OCI-LY7 (cell line): ENCODE results near the gene ARF6. TPM values are rescaled to one million over a fixed set of nuclear protein-coding genes. Genes with fewer than 3 reads are reported as not detected.

Experiments used
- BruUV-seq: library from RNA; stranded (reverse); fragments of 400-500 nt; replicated peaks from 2 replicates; lab custom pipeline; 2021; lab: Mats Ljungman, UMichigan
- CTCF ChIA-PET: fragments of 300-600 bp; sonication (Branson Sonifier 250); formaldehyde crosslinking; loops from one replicate; lab custom pipeline; 2022; ENCODE audit warnings: antibody characterized with exemption; ENCODE audit not compliant: unreplicated experiment; lab: Charles Lee
- POLR2A ChIA-PET: fragments of 300-600 bp; sonication (Branson Sonifier 250); formaldehyde crosslinking; loops from one replicate; lab custom pipeline; 2022; ENCODE audit warnings: antibody characterized with exemption; lab: Charles Lee
- DNase-seq: peaks from one replicate; pipeline ENCODE4 v3.0.0-alpha.2; 2015; ENCODE audit warnings: low spot score
- H2AFZ ChIP-seq: fragments of 200-600 bp; sonication (generic), shearing (Covaris generic); 2 replicates; pipeline ENCODE4 v1.6.1; 2014; ENCODE audit warnings: mild to moderate bottlenecking, antibody characterized with exemption, low read length, moderate library complexity
- H3K27ac ChIP-seq: fragments of 200-600 bp; sonication (generic); 2 replicates; pipeline ENCODE4 v1.5.1; 2014; ENCODE audit warnings: mixed run types, low read depth, mild to moderate bottlenecking, moderate library complexity, low read length, inconsistent platforms; ENCODE audit not compliant: poor library complexity, severe bottlenecking
- H3K36me3 ChIP-seq: fragments of 200-600 bp; sonication (generic); 2 replicates; pipeline ENCODE4 v1.6.1; 2014; ENCODE audit warnings: mild to moderate bottlenecking, antibody characterized with exemption, low read length, moderate library complexity, mixed read lengths; ENCODE audit not compliant: insufficient read depth
- H3K4me1 ChIP-seq: fragments of 200-600 bp; sonication (generic); 2 replicates; pipeline ENCODE4 v1.5.1; 2014; ENCODE audit warnings: mild to moderate bottlenecking, low read length; ENCODE audit not compliant: insufficient read depth, poor library complexity, severe bottlenecking
- H3K4me2 ChIP-seq: fragments of 200-600 bp; sonication (generic); 2 replicates; pipeline ENCODE4 v1.6.1; 2014; ENCODE audit warnings: mild to moderate bottlenecking, low read length
- H3K4me3 ChIP-seq: fragments of 200-600 bp; sonication (generic); 2 replicates; pipeline ENCODE4 v1.5.1; 2014; ENCODE audit warnings: mild to moderate bottlenecking, low read depth, low read length; ENCODE audit not compliant: poor library complexity, severe bottlenecking
- H3K79me2 ChIP-seq: fragments of 200-600 bp; sonication (generic); 2 replicates; pipeline ENCODE4 v1.6.1; 2016; ENCODE audit warnings: low read depth, mild to moderate bottlenecking, low read length, moderate library complexity, mixed read lengths; ENCODE audit not compliant: insufficient read depth
- H3K9me2 ChIP-seq: fragments of 200-600 bp; sonication (generic); 2 replicates; pipeline ENCODE4 v1.6.1; 2016; ENCODE audit warnings: mild to moderate bottlenecking, low read length, mixed read lengths; ENCODE audit not compliant: insufficient read depth
- H3K9me3 ChIP-seq: fragments of 200-600 bp; sonication (generic); 2 replicates; pipeline ENCODE4 v1.6.1; 2014; ENCODE audit warnings: mild to moderate bottlenecking, mixed run types, low read length, mixed read lengths
- H4K20me1 ChIP-seq: fragments of 200-600 bp; sonication (generic); 2 replicates; pipeline ENCODE4 v1.6.1; 2014; ENCODE audit warnings: mild to moderate bottlenecking, antibody characterized with exemption, low read length, moderate library complexity, mixed read lengths; ENCODE audit not compliant: insufficient read depth
- CTCF ChIP-seq: fragments of 200-600 bp; sonication (generic); conservative IDR thresholded peaks from 2 replicates; pipeline ENCODE4 v1.5.1; 2014; ENCODE audit warnings: mild to moderate bottlenecking, antibody characterized with exemption, low read length, moderate library complexity, mixed read lengths
- EZH2phosphoT487 ChIP-seq: fragments of 200-600 bp; sonication (generic); IDR thresholded peaks from 2 replicates; pipeline ENCODE4 v1.6.1; 2018; ENCODE audit warnings: low read depth, borderline replicate concordance, mild to moderate bottlenecking, mixed run types, antibody characterized with exemption, low read length, moderate library complexity, mixed read lengths
- intact Hi-C: fragments of 100-400 bp; cut with micrococcal nuclease; formaldehyde crosslinking; loops from one replicate; pipeline ENCODE4 v1.10.0; 2022; ENCODE audit not compliant: unreplicated experiment
- total RNA-seq, 2 experiments: library from RNA; depleted of rRNA in 1 of 2; stranded (reverse); fragments of >200 nt in 1 of 2; shearing (Covaris generic) in 1 of 2; gene quantifications; 2 replicates each; pipeline ENCODE4 v1.2.3, GENCODE V29; 2014 to 2022

The ARF6 gene
- total RNA-seq, 2 experiments from 2014 or later, result 47.6 to 69.1 TPM

DNA sequence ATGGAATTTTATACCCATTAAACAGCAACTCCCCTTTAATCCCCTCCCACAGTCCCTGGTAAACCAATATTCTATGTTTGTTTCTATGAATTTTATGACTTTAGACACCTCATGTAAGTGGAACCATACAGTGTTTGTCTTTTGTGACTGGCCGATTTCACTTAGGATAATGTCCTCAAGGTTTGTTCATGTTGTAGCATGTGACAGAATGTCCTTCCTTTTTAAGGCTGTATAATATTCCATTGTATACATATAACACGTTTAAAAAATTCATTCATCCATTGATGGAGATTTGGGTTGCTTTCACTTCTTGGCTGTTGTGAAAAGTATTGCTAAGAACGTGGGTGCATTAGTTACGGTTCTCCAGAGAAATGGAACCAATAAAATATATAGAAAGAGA, 40.2 kb downstream of the ARF6 start:
- no peak overlapping the region for H3K4me2 ChIP-seq
- H3K9me2 ChIP-seq, result no peaks in the 10 kb centered on the region
- no peaks in the 10 kb centered on the region; the same call in 1 of the 2 replicates for H3K36me3 ChIP-seq
- H4K20me1 ChIP-seq, result no peaks in the 10 kb centered on the region
- H3K79me2 ChIP-seq, result no peaks in the 10 kb centered on the region
- intact Hi-C loops, result no loop called here
- H3K9me3 ChIP-seq, result no peaks in the 10 kb centered on the region
- TF ChIP-seq EZH2phosphoT487 (no peak), CTCF (no peak)
- no peak overlapping the region for H3K27ac ChIP-seq
- H2AFZ ChIP-seq, result no peak overlapping the region
- ChIA-PET CTCF (no interaction called here), POLR2A (interaction anchor here (0.6 to 1.7 kb wide), 6 partner anchors 8 to 43 kb away, joined by 3 to 7 read pairs (median 4); no protein-coding TSS in a partner anchor)
- peaks cover 36% of the 10 kb centered on the region for H3K4me1 ChIP-seq
- DNase-seq, result no peak
- no peak overlapping the region for H3K4me3 ChIP-seq
- BruUV-seq, result no TSS peak

- H3K4me2 ChIP-seq, result no peak overlapping the region
- no peak overlapping the region for H3K4me3 ChIP-seq
- no peak overlapping the region for H2AFZ ChIP-seq
- no peak overlapping the region for H3K27ac ChIP-seq
- H3K9me2 ChIP-seq, result no peaks in the 10 kb centered on the region
- H3K4me1 ChIP-seq, result peaks cover 35% of the 10 kb centered on the region
- ChIA-PET POLR2A (interaction anchor here (0.6 to 1.7 kb wide), 4 partner anchors 10 to 52 kb away, joined by 3 to 5 read pairs (median 4); no protein-coding TSS in a partner anchor), CTCF (no interaction called here)
- no TSS peak for BruUV-seq
- intact Hi-C loops, result no loop called here
- no peaks in the 10 kb centered on the region; the same call in 1 of the 2 replicates for H3K36me3 ChIP-seq
- no peak for DNase-seq
- H3K9me3 ChIP-seq, result no peaks in the 10 kb centered on the region
- no peak for TF ChIP-seq CTCF
- no peak for TF ChIP-seq EZH2phosphoT487
- no peaks in the 10 kb centered on the region for H3K79me2 ChIP-seq
- H4K20me1 ChIP-seq, result no peaks in the 10 kb centered on the region
Observed at GRCh38 chr14:49933704-49934103, 40.8 kb downstream of the ARF6 start.

- BruUV-seq, result no TSS peak
- ChIA-PET CTCF (no interaction called here), POLR2A (interaction anchor here (0.6 kb wide), 2 partner anchors 22 to 72 kb away, joined by 3 to 7 read pairs; no protein-coding TSS in a partner anchor)
- H3K79me2 ChIP-seq, result no peaks in the 10 kb centered on the region
- H2AFZ ChIP-seq, result no peak overlapping the region
- intact Hi-C loops, result no loop called here
- no peak overlapping the region for H3K4me3 ChIP-seq
- H4K20me1 ChIP-seq, result no peaks in the 10 kb centered on the region
- H3K9me2 ChIP-seq, result no peaks in the 10 kb centered on the region
- H3K4me1 ChIP-seq, result peaks cover 28% of the 10 kb centered on the region
- H3K27ac ChIP-seq, result no peak overlapping the region
- H3K36me3 ChIP-seq, result peaks cover under 1% of the 10 kb centered on the region; the same call in 1 of the 2 replicates
- TF ChIP-seq CTCF, result no peak
- TF ChIP-seq EZH2phosphoT487, result no peak
- H3K4me2 ChIP-seq, result no peak overlapping the region
- no peak for DNase-seq
- peaks cover 3% of the 10 kb centered on the region; the same call in 1 of the 2 replicates for H3K9me3 ChIP-seq
Observed at GRCh38 chr14:49934646-49935045, 41.8 kb downstream of the ARF6 start.
